Brain microvascular endothelial cell (primary cell): ENCODE measurements around the gene HIRA.

Source experiments
- DNase-seq: peaks from one replicate; pipeline ENCODE4 v3.0.0-alpha.2; 2020
- H3K27ac ChIP-seq: fragments of 250-450 bp; sonication (Bioruptor Pico); 2 replicates; pipeline ENCODE4 v1.5.1; 2020; ENCODE audit warnings: mild to moderate bottlenecking, moderate library complexity
- H3K27me3 ChIP-seq: fragments of 250-450 bp; sonication (Bioruptor Pico); replicated peaks from 2 replicates; pipeline ENCODE4 v1.5.1; 2020; ENCODE audit warnings: mild to moderate bottlenecking
- H3K36me3 ChIP-seq: fragments of 250-450 bp; sonication (Bioruptor Pico); replicated peaks from 2 replicates; pipeline ENCODE4 v1.5.1; 2020; ENCODE audit warnings: mild to moderate bottlenecking
- H3K4me3 ChIP-seq: 2 replicates; pipeline ENCODE4 v1.5.1; 2011; ENCODE audit warnings: low read depth, mild to moderate bottlenecking, control low read depth, low read length, moderate library complexity
- in situ Hi-C: cut with HindIII; loops from 2 replicates; pipeline ENCODE4 v1.10.0; 2017; ENCODE audit warnings: low sequenced_read_pairs, low pct_ligation_motif_present
- TF ChIP-seq, protein P1 (sequence below): IDR thresholded peaks from 2 replicates; pipeline ENCODE4 v1.5.1; 2011; ENCODE audit warnings: low read depth, mild to moderate bottlenecking, moderate library complexity, low read length, control low read depth, inconsistent platforms; ENCODE audit errors: missing control alignments

HIRA gene

GRCh38 chr22:19455033-19455432, 23.5 kb upstream of the HIRA start:
- in situ Hi-C loops, result no loop called here
- Histone ChIP-seq H3K27me3 (no peaks in the 10 kb centered on the region), H3K4me3 (no peak overlapping the region), H3K36me3 (peaks cover 76% of the 10 kb centered on the region), H3K27ac (no peak overlapping the region)
- TF ChIP-seq, protein P1, sequence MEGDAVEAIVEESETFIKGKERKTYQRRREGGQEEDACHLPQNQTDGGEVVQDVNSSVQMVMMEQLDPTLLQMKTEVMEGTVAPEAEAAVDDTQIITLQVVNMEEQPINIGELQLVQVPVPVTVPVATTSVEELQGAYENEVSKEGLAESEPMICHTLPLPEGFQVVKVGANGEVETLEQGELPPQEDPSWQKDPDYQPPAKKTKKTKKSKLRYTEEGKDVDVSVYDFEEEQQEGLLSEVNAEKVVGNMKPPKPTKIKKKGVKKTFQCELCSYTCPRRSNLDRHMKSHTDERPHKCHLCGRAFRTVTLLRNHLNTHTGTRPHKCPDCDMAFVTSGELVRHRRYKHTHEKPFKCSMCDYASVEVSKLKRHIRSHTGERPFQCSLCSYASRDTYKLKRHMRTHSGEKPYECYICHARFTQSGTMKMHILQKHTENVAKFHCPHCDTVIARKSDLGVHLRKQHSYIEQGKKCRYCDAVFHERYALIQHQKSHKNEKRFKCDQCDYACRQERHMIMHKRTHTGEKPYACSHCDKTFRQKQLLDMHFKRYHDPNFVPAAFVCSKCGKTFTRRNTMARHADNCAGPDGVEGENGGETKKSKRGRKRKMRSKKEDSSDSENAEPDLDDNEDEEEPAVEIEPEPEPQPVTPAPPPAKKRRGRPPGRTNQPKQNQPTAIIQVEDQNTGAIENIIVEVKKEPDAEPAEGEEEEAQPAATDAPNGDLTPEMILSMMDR, result no peak
- no peak for DNase-seq

GRCh38 chr22:19454156-19454555, 22.6 kb upstream of the HIRA start:
- no peak for DNase-seq
- TF ChIP-seq, protein P1, result no peak
- in situ Hi-C loops, result no loop called here
- Histone ChIP-seq H3K27me3 (no peaks in the 10 kb centered on the region), H3K36me3 (peaks cover 77% of the 10 kb centered on the region), H3K4me3 (no peak overlapping the region), H3K27ac (no peak overlapping the region)

DNA sequence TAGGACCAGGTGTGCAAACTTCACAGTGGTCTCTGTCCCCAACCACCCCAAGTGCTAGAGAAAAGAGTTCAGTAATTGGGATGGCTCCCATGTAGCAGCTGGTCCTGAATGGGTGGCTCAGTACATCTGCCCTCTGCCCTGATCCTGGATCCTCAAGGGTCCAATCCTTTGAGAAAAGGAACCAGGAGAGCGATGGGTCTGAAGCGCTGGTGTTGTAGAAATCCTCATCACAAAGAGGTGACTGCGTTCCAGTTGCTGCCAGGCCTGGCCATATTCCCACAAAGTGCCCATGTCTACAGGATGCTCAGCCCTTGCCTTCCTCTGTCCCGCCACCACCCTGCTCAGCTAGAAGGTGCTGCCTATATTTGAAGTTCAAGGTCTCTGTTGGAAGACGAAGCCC, 22.2 kb upstream of the HIRA start:
- TF ChIP-seq, protein P1, result no peak
- Histone ChIP-seq H3K27me3 (no peaks in the 10 kb centered on the region), H3K27ac (no peak overlapping the region), H3K36me3 (peaks cover 81% of the 10 kb centered on the region), H3K4me3 (no peak overlapping the region)
- DNase-seq, result no peak
- in situ Hi-C loops, result no loop called here

DNA sequence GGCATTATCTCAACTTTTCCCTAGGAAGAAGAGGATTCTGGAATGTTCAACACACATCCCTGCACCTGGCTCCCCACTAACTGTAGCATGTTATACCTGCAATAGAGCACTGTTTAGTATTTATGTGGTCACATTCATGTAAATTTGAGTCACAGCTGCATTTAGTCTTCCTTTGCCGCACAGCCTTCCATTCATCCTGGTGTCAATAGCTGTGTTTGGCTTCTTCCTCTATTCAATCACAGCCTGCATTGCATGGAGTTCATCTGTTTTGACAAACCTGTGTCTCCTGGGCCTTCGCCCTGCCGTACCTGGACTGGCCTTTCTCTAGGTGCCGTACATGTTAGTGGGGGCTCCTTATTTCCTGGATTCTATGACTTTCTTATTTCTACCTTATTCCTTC, 20.0 kb upstream of the HIRA start:
- in situ Hi-C loops, result no loop called here
- no peaks in the 10 kb centered on the region for H3K27me3 ChIP-seq
- TF ChIP-seq, protein P1, result no peak
- no peak overlapping the region for H3K27ac ChIP-seq
- H3K36me3 ChIP-seq, result peaks cover 65% of the 10 kb centered on the region
- no peak for DNase-seq
- no peak overlapping the region for H3K4me3 ChIP-seq

DNA sequence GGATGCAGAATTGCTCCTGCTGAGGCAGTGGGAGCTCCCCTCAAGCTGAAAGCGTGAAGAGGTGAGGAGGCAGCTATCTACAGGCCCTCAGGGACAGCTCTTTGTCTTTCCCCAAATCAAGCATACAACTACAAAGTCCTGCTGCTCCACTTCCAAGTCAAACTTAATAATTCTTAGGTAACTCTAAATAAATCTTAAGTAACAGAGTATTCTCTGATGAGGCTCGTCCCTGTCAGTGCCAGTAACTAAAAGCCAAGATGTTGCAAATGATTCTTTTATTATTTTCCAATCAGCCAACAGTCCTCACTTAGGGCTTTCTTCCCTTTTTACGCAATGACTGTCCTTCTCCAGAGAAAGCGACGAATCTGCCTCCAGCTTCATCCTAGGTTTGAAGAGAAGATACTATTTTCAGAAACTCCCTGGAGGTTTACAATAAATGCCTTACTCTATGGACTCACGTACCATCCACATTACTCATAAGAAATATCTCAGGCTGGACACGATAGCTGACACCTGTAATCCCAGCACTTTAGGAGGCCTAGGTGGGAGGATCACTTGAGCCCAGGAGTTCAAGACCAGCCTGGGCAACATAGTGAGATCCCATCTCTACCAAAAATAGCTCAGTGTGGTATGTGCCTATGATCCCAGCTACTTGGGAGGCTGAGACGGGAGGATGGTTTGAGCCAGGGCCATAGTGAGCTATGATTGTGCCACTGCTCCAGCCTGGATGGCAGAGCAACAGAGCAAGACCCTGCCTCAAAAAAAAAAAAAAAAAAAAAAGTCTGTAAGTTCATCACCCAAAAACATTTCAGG, 19.0 kb upstream of the HIRA start:
- no peak for DNase-seq
- in situ Hi-C loops, result no loop called here
- Histone ChIP-seq H3K4me3 (no peak overlapping the region), H3K27me3 (no peaks in the 10 kb centered on the region), H3K27ac (no peak overlapping the region), H3K36me3 (peaks cover 60% of the 10 kb centered on the region)
- TF ChIP-seq, protein P1, result no peak

DNA sequence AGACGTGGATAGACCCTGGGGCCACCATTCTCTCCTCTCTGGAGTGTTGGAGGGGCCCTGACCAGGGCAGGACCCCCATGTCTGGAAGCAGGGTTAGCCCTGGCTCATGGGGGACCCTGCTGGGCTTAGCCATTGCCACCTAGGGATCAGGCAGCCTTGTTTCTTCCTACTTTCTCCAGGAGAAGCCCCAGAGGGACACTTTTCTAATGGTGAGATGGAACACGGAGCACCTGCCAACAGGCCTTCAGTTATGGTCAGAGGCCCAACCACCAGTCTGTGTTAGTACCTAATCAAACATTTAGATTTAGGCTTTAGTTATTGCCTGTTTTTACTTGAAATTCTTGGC, 17.9 kb upstream of the HIRA start:
- Histone ChIP-seq H3K36me3 (peaks cover 49% of the 10 kb centered on the region), H3K27me3 (no peaks in the 10 kb centered on the region), H3K4me3 (no peak overlapping the region), H3K27ac (no peak overlapping the region)
- TF ChIP-seq, protein P1, result no peak
- in situ Hi-C loops, result no loop called here
- no peak for DNase-seq
